H9 (cell line): ENCODE data around the gene NEK6. TPM values are rescaled to one million over a fixed set of nuclear protein-coding genes. Genes with fewer than 3 reads are reported as not detected.

ENCODE experiments used
- DNase-seq: peaks from one replicate; pipeline ENCODE4 v3.0.0-alpha.2; 2017
- H2AFZ ChIP-seq: one replicate; pipeline ENCODE4 v1.6.1; 2013; ENCODE audit warnings: mild to moderate bottlenecking, low read length, control low read depth, moderate library complexity
- H2AK5ac ChIP-seq: 2 replicates; pipeline ENCODE4 v1.6.1; 2013; ENCODE audit warnings: low read length, control low read depth, mixed read lengths; ENCODE audit not compliant: insufficient read length
- H2BK120ac ChIP-seq: one replicate; pipeline ENCODE4 v1.6.1; 2013; ENCODE audit warnings: low read depth, mild to moderate bottlenecking, low read length, control low read depth, inconsistent platforms; ENCODE audit not compliant: poor library complexity, severe bottlenecking
- H2BK12ac ChIP-seq: 2 replicates; pipeline ENCODE4 v1.6.1; 2013; ENCODE audit warnings: low read length, control low read depth, mixed read lengths, low read depth; ENCODE audit not compliant: insufficient read length
- H2BK15ac ChIP-seq: 2 replicates; pipeline ENCODE4 v1.6.1; 2013; ENCODE audit warnings: low read depth, low read length, control low read depth
- H2BK20ac ChIP-seq: one replicate; pipeline ENCODE4 v1.6.1; 2013; ENCODE audit warnings: low read depth, mild to moderate bottlenecking, low read length, control low read depth, inconsistent platforms; ENCODE audit not compliant: poor library complexity, severe bottlenecking
- H2BK5ac ChIP-seq: 2 replicates; pipeline ENCODE4 v1.6.1; 2013; ENCODE audit warnings: low read length, control low read depth, mixed read lengths; ENCODE audit not compliant: insufficient read length
- H3K14ac ChIP-seq: 2 replicates; pipeline ENCODE4 v1.6.1; 2013; ENCODE audit warnings: low read length, control low read depth; ENCODE audit not compliant: insufficient read depth
- H3K18ac ChIP-seq: 2 replicates; pipeline ENCODE4 v1.6.1; 2013; ENCODE audit warnings: low read depth, mild to moderate bottlenecking, mixed read lengths, low read length, control low read depth; ENCODE audit not compliant: insufficient read length
- H3K23ac ChIP-seq: 2 replicates; pipeline ENCODE4 v1.6.1; 2013; ENCODE audit warnings: low read length, control low read depth, mixed read lengths, low read depth; ENCODE audit not compliant: insufficient read length
- H3K23me2 ChIP-seq: 2 replicates; pipeline ENCODE4 v1.6.1; 2013; ENCODE audit warnings: low read depth, mild to moderate bottlenecking, mixed read lengths, low read length, control low read depth; ENCODE audit not compliant: insufficient read length, poor library complexity, severe bottlenecking
- H3K27ac ChIP-seq: 2 replicates; pipeline ENCODE4 v1.5.1; 2013; ENCODE audit warnings: low read length, control low read depth, mixed read lengths, low read depth; ENCODE audit not compliant: insufficient read length
- H3K27me3 ChIP-seq: 2 replicates; pipeline ENCODE4 v1.6.1; 2013; ENCODE audit warnings: low read length, control low read depth, inconsistent platforms; ENCODE audit not compliant: insufficient read depth
- H3K4ac ChIP-seq: 2 replicates; pipeline ENCODE4 v1.6.1; 2013; ENCODE audit warnings: low read depth, mild to moderate bottlenecking, control low read depth, inconsistent platforms, low read length, moderate library complexity
- H3K4me1 ChIP-seq: 2 replicates; pipeline ENCODE4 v1.6.1; 2013; ENCODE audit warnings: low read length, control low read depth, inconsistent platforms; ENCODE audit not compliant: insufficient read depth
- H3K4me2 ChIP-seq: 2 replicates; pipeline ENCODE4 v1.6.1; 2013; ENCODE audit warnings: low read length, control low read depth, mixed read lengths; ENCODE audit not compliant: insufficient read length, insufficient read depth
- H3K56ac ChIP-seq: 2 replicates; pipeline ENCODE4 v1.6.1; 2013; ENCODE audit warnings: low read depth, mild to moderate bottlenecking, mixed read lengths, low read length, control low read depth; ENCODE audit not compliant: insufficient read length
- H3K79me1 ChIP-seq: 2 replicates; pipeline ENCODE4 v1.6.1; 2013; ENCODE audit warnings: low read depth, mild to moderate bottlenecking, moderate library complexity, low read length, control low read depth, inconsistent platforms; ENCODE audit not compliant: insufficient read depth, poor library complexity, severe bottlenecking
- H3K79me2 ChIP-seq: 2 replicates; pipeline ENCODE4 v1.6.1; 2013; ENCODE audit warnings: low read length, control low read depth, inconsistent platforms; ENCODE audit not compliant: insufficient read depth
- H3K9ac ChIP-seq: 2 replicates; pipeline ENCODE4 v1.6.1; 2013; ENCODE audit warnings: low read length, control low read depth, mixed read lengths; ENCODE audit not compliant: insufficient read length; ENCODE audit errors: extremely low read depth
- H3K9me3 ChIP-seq: one replicate; pipeline ENCODE4 v1.6.1; 2013; ENCODE audit warnings: low read depth, low read length, inconsistent platforms; ENCODE audit not compliant: control insufficient read depth
- H3T11ph ChIP-seq: one replicate; pipeline ENCODE4 v1.6.1; 2013; ENCODE audit warnings: mild to moderate bottlenecking, low read length, control low read depth, inconsistent platforms
- H4K20me1 ChIP-seq: one replicate; pipeline ENCODE4 v1.6.1; 2013; ENCODE audit not compliant: control insufficient read depth, insufficient read length, insufficient read depth
- H4K5ac ChIP-seq: 2 replicates; pipeline ENCODE4 v1.6.1; 2013; ENCODE audit warnings: low read depth, mild to moderate bottlenecking, mixed read lengths, low read length, control low read depth; ENCODE audit not compliant: insufficient read length
- H4K8ac ChIP-seq: replicated peaks from 2 replicates; pipeline ENCODE4 v1.6.1; 2013; ENCODE audit warnings: low read length, control low read depth, mixed read lengths, low read depth; ENCODE audit not compliant: insufficient read length
- H4K91ac ChIP-seq: 2 replicates; pipeline ENCODE4 v1.6.1; 2013; ENCODE audit warnings: low read depth, mild to moderate bottlenecking, moderate library complexity, mixed read lengths, low read length, control low read depth; ENCODE audit not compliant: insufficient read length
- H3K27ac Mint-ChIP-seq, 3 experiments: 2 replicates in 2 of 3; 3 replicates in 1 of 3; pipeline ENCODE4 v1.8.0; 2020 to 2021; ENCODE audit warnings: mixed read lengths in 3 of 3, mild to moderate bottlenecking in 1 of 3, moderate library complexity in 1 of 3
- H3K27me3 Mint-ChIP-seq: 2 replicates; pipeline ENCODE4 v1.8.0; 2021; ENCODE audit warnings: low read depth, mild to moderate bottlenecking, moderate library complexity, mixed read lengths
- H3K36me3 Mint-ChIP-seq, 3 experiments: 2 replicates in 2 of 3; 3 replicates in 1 of 3; pipeline ENCODE4 v1.8.0; 2020 to 2021; ENCODE audit warnings: low read depth in 3 of 3, mixed read lengths in 3 of 3; ENCODE audit not compliant: insufficient read depth in 1 of 3
- H3K4me1 Mint-ChIP-seq, 2 experiments: 2 replicates each; pipeline ENCODE4 v1.8.0; 2020; ENCODE audit warnings: mixed read lengths in 2 of 2
- H3K4me3 Mint-ChIP-seq, 2 experiments: 2 replicates in 1 of 2; 3 replicates in 1 of 2; pipeline ENCODE4 v1.8.0; 2020 to 2021; ENCODE audit warnings: mild to moderate bottlenecking in 2 of 2, mixed read lengths in 2 of 2, moderate library complexity in 1 of 2
- H3K9me3 Mint-ChIP-seq, 2 experiments: 2 replicates in 1 of 2; 3 replicates in 1 of 2; pipeline ENCODE4 v1.8.0; 2020; ENCODE audit warnings: mild to moderate bottlenecking in 2 of 2, mixed read lengths in 2 of 2, moderate library complexity in 1 of 2
- WGBS: extraction: QIAGEN DNeasy Blood & Tissue Kit; methylation state at CpG from one replicate; pipeline ENCODE4 v1.1.7; 2013; ENCODE audit warnings: missing lambda C conversion rate, low lambda C conversion rate, mixed read lengths; ENCODE audit not compliant: insufficient read length; ENCODE audit errors: extremely low coverage; 5-methylcytosine and 5-hydroxymethylcytosine counted together
- total RNA-seq: library from RNA; stranded (reverse); gene quantifications from 2 replicates; pipeline ENCODE4 v1.2.1, GENCODE V29; 2021
- TF ChIP-seq, protein P1 (sequence below): fragments of 200-600 bp; sonication (generic); conservative IDR thresholded peaks from 3 replicates; pipeline ENCODE4 v1.8.0; 2021; ENCODE audit warnings: antibody characterized with exemption, mild to moderate bottlenecking

The NEK6 gene
- total RNA-seq, 1 experiment from 2014 or later = 14.3 TPM

DNA sequence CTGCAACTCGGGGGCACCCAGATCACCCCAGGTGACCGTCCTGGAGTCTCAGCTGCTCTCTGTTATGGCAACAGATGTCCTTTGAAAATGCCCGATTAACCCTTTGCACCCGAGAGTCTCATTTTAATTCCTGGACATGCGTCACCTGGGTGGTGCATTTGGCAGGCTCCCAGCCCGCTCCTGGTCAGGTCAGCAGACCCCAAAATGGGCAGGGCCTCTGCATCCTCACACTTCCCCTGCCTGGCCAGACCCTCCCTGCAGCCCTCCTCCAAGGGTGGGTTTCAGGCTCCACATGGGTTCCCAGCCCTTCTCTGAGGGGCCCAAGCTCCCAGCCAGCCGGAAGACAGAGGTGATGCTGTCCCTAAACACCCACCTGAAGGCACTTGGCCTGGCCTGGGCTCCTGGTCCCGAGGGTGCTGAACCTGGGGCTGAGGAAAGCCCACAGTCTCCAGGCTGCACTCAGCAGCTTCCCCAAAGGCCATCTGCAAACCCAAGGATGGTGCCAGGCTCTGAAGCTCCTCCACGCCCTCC is 88.1 kb downstream of the NEK6 start:
- Histone ChIP-seq H2BK12ac (no peak overlapping the region), H4K5ac (no peak overlapping the region), H3K56ac (no peak overlapping the region), H3K23ac (no peak overlapping the region), H3K4ac (no peak overlapping the region), H3K79me1 (no peaks in the 10 kb centered on the region), H3K4me1 (no peaks in the 10 kb centered on the region; the same call in 1 of the 2 replicates), H4K91ac (no peak overlapping the region), H4K20me1 (no peaks in the 10 kb centered on the region), H4K8ac (no peak overlapping the region), H3K4me2 (no peak overlapping the region), H3K23me2 (no peaks in the 10 kb centered on the region), H3T11ph (no peak overlapping the region), H2AK5ac (no peak overlapping the region), H2BK5ac (no peak overlapping the region), H2BK120ac (no peak overlapping the region), H2AFZ (no peak overlapping the region), H3K14ac (no peak overlapping the region), H2BK15ac (no peak overlapping the region), H3K18ac (no peak overlapping the region), H3K9me3 (no peaks in the 10 kb centered on the region), H3K9ac (no peak overlapping the region), H2BK20ac (no peak overlapping the region), H3K79me2 (no peaks in the 10 kb centered on the region), H3K27ac (no peak overlapping the region), H3K27me3 (no peaks in the 10 kb centered on the region)
- no peaks in the 10 kb centered on the region for H3K9me3 Mint-ChIP-seq
- peak overlapping the region in 2 of 3 experiments; percentile 27 to 73; a peak in 2 of 7 replicates for H3K27ac Mint-ChIP-seq
- no CpG with 5 or more reads among the region's 9 CpGs for WGBS
- H3K4me3 Mint-ChIP-seq = no peak overlapping the region
- no peak for DNase-seq
- peaks cover 8 to 19% (median 15%) of the 10 kb centered on the region in 3 experiments for H3K36me3 Mint-ChIP-seq
- TF ChIP-seq, protein P1, sequence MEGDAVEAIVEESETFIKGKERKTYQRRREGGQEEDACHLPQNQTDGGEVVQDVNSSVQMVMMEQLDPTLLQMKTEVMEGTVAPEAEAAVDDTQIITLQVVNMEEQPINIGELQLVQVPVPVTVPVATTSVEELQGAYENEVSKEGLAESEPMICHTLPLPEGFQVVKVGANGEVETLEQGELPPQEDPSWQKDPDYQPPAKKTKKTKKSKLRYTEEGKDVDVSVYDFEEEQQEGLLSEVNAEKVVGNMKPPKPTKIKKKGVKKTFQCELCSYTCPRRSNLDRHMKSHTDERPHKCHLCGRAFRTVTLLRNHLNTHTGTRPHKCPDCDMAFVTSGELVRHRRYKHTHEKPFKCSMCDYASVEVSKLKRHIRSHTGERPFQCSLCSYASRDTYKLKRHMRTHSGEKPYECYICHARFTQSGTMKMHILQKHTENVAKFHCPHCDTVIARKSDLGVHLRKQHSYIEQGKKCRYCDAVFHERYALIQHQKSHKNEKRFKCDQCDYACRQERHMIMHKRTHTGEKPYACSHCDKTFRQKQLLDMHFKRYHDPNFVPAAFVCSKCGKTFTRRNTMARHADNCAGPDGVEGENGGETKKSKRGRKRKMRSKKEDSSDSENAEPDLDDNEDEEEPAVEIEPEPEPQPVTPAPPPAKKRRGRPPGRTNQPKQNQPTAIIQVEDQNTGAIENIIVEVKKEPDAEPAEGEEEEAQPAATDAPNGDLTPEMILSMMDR = no peak
- H3K27me3 Mint-ChIP-seq = no peaks in the 10 kb centered on the region; the same call in 1 of the 2 replicates
- H3K4me1 Mint-ChIP-seq = peaks cover 12 to 27% of the 10 kb centered on the region in 2 experiments
